HepG2 (cell line): ENCODE measurements around the gene PRRT1. TPM values are rescaled to one million over a fixed set of nuclear protein-coding genes. Genes with fewer than 3 reads are reported as not detected.
"Not testable (repeated sequence)": the region's sequence is repeated elsewhere in the genome, so short reads cannot be mapped to it uniquely, and the experiment has no call there.

Source experiments
- ATAC-seq: fragments of 200-7000 bp; cut with Tn5 transposase; 3 replicates; pipeline ENCODE4 v1.9.1; 2020; ENCODE audit warnings: mild to moderate bottlenecking, moderate library complexity
- BruUV-seq: library from RNA; stranded (reverse); fragments of 400-500 nt; replicated peaks from 2 replicates; lab custom pipeline; 2021; lab: Mats Ljungman, UMichigan
- CTCF ChIA-PET: fragments of 300-600 bp; formaldehyde crosslinking; extraction: SDS; loops from one replicate; lab custom pipeline; 2021; ENCODE audit warnings: low total read pairs, inconsistent platforms, low intra/inter-chr PET ratio; lab: Yijun Ruan, JAX
- POLR2A ChIA-PET: fragments of 350-600 bp; sonication (Branson Sonifier 250); formaldehyde crosslinking; loops from one replicate; lab custom pipeline; 2020; ENCODE audit warnings: antibody characterized with exemption, inconsistent platforms; lab: Yijun Ruan, JAX
- DNase-seq: peaks from one replicate; pipeline ENCODE4 v3.0.0-alpha.2; 2015; ENCODE audit warnings: low spot score
- FAIRE-seq: peaks from 3 replicates; lab custom pipeline; 2011; peaks lifted over from hg19 to GRCh38; lab: Jason Lieb, UNC
- H2AFZ ChIP-seq: one replicate; pipeline ENCODE4 v1.6.1; 2011; ENCODE audit warnings: low read length, inconsistent platforms
- H3K27ac ChIP-seq: fragments of 300-600 bp; 3 replicates; pipeline ENCODE4 v1.8.0; 2011; ENCODE audit warnings: mixed run types, mild to moderate bottlenecking, mixed read lengths, low read length, inconsistent platforms; ENCODE audit not compliant: insufficient read depth; ENCODE audit errors: extremely low read length
- H3K27me3 ChIP-seq, 2 experiments: fragments of 200-600 bp in 1 of 2; 2 replicates in 1 of 2; 3 replicates in 1 of 2; pipeline versions ENCODE4 v1.6.0 to v1.8.0; 2011; ENCODE audit warnings: low read length in 2 of 2, mild to moderate bottlenecking in 2 of 2, moderate library complexity in 2 of 2, inconsistent platforms in 1 of 2; ENCODE audit not compliant: insufficient read depth in 2 of 2, control insufficient read depth in 1 of 2
- H3K36me3 ChIP-seq, 2 experiments: fragments of 200-600 bp in 1 of 2; replicated peaks in 1 of 2; 2 replicates in 1 of 2; 3 replicates in 1 of 2; pipeline versions ENCODE4 v1.5.1 to v1.8.0; 2011; ENCODE audit warnings: low read length in 2 of 2, inconsistent platforms in 1 of 2; ENCODE audit not compliant: insufficient read depth in 2 of 2, control insufficient read depth in 1 of 2
- H3K4me1 ChIP-seq: 2 replicates; pipeline ENCODE4 v1.5.1; 2012; ENCODE audit warnings: low read length, inconsistent platforms; ENCODE audit not compliant: insufficient read depth
- H3K4me2 ChIP-seq: 2 replicates; pipeline ENCODE4 v1.6.0; 2011; ENCODE audit warnings: low read depth, low read length, inconsistent platforms
- H3K4me3 ChIP-seq, 3 experiments: fragments of 200-600 bp in 1 of 3; sonication (generic), shearing (Covaris generic) in 1 of 3; replicated peaks in 1 of 3; 2 replicates each; pipeline ENCODE4 v1.5.1; 2011 to 2016; ENCODE audit warnings: low read length in 3 of 3, inconsistent platforms in 2 of 3, low read depth in 2 of 3, mild to moderate bottlenecking in 2 of 3, control low read depth in 1 of 3, mixed read lengths in 1 of 3; ENCODE audit not compliant: insufficient read depth in 1 of 3
- H3K79me2 ChIP-seq: one replicate; pipeline ENCODE4 v1.6.1; 2011; ENCODE audit warnings: low read length, inconsistent platforms; ENCODE audit not compliant: insufficient read depth
- H3K9ac ChIP-seq: 2 replicates; pipeline ENCODE4 v1.6.0; 2011; ENCODE audit warnings: mild to moderate bottlenecking, low read depth, low read length, inconsistent platforms; ENCODE audit not compliant: insufficient read depth
- H3K9me3 ChIP-seq: 2 replicates; pipeline ENCODE4 v1.5.1; 2012; ENCODE audit warnings: mild to moderate bottlenecking, low read length
- H4K20me1 ChIP-seq: 2 replicates; pipeline ENCODE4 v1.6.0; 2011; ENCODE audit warnings: inconsistent platforms, mild to moderate bottlenecking, low read length, moderate library complexity; ENCODE audit not compliant: insufficient read depth
- ARID2 ChIP-seq: sonication (generic); formaldehyde crosslinking; IDR thresholded peaks from 2 replicates; pipeline ENCODE4 v1.8.1; 2022; ENCODE audit warnings: mild to moderate bottlenecking, missing genetic modification reagents, borderline replicate concordance
- CEBPZ ChIP-seq: IDR thresholded peaks from 2 replicates; pipeline ENCODE4 v1.6.1; 2012; ENCODE audit warnings: low read length, improper control_type of control experiment
- GFI1 ChIP-seq: sonication (generic); formaldehyde crosslinking; IDR thresholded peaks from 2 replicates; pipeline ENCODE4 v1.5.0; 2020; ENCODE audit warnings: missing genetic modification reagents, mild to moderate bottlenecking, borderline replicate concordance
- RCOR2 ChIP-seq: IDR thresholded peaks from 2 replicates; pipeline ENCODE4 v1.6.1; 2016; ENCODE audit warnings: missing biosample characterization, missing genetic modification reagents
- ZFP41 ChIP-seq: sonication (generic); formaldehyde crosslinking; IDR thresholded peaks from 2 replicates; pipeline ENCODE4 v1.4.0; 2020; ENCODE audit warnings: mild to moderate bottlenecking, missing genetic modification reagents, borderline replicate concordance
- ZNF44 ChIP-seq: sonication (generic); formaldehyde crosslinking; IDR thresholded peaks from 2 replicates; pipeline ENCODE4 v1.5.1; 2020; ENCODE audit warnings: mild to moderate bottlenecking, missing genetic modification reagents
- ZNF691 ChIP-seq: sonication (generic); formaldehyde crosslinking; IDR thresholded peaks from 2 replicates; pipeline ENCODE4 v1.4.0; 2020; ENCODE audit warnings: missing genetic modification reagents, low read depth, mild to moderate bottlenecking, borderline replicate concordance
- WGBS: methylation state at CpG from one replicate; pipeline ENCODE4 v1.1.6; 2017; ENCODE audit warnings: low lambda C conversion rate; 5-methylcytosine and 5-hydroxymethylcytosine counted together
- in situ Hi-C: cut with HindIII; loops from 2 replicates; pipeline ENCODE4 v1.10.0; 2017; ENCODE audit warnings: low pct_unique_long_range_greater_than_20kb; ENCODE audit not compliant: extremely low pct_ligation_motif_present
- intact Hi-C: fragments of 100-400 bp; cut with micrococcal nuclease; formaldehyde crosslinking; loops from one replicate; pipeline ENCODE4 v1.10.0; 2022; ENCODE audit not compliant: unreplicated experiment
- polyA plus RNA-seq, 8 experiments: library from polyadenylated mRNA; depleted of rRNA in 3 of 8; stranded (reverse) in 7 of 8; unstranded in 1 of 8; fragments of >200 nt; fragmentation: Illumina TruSeq in 4 of 8; extraction: Trizol in 4 of 8; gene quantifications; 2 replicates each; pipeline versions ENCODE4 v1.2.1 to v1.2.3, GENCODE V29; 2011 to 2016; ENCODE audit warnings: low read depth in 4 of 8, missing spikeins in 1 of 8, mixed read lengths in 1 of 8; ENCODE audit not compliant: insufficient read depth in 1 of 8
- total RNA-seq, 5 experiments: library from RNA; depleted of rRNA; stranded (reverse); fragments of >200 nt; fragmentation: Illumina TruSeq; extraction: Trizol; gene quantifications; 2 replicates each; pipeline ENCODE4 v1.2.3, GENCODE V29; 2016; ENCODE audit warnings: low read depth in 1 of 5

Gene PRRT1
- total and polyA plus RNA-seq, 2 of the 13 experiments (the other 11 are each of a cell fraction or from before 2014, with no cell fraction given) = 0.64 to 1.4 TPM

GRCh38 chr6:32194825-32195651, 43.3 kb upstream of the PRRT1 start (continued):
- TF ChIP-seq ARID2 (peak; percentile 84), ZFP41 (no peak), ZNF44 (CRISPR knock-in tag) (peak; percentile 45; the same call in 1 of the 2 replicates), GFI1 (CRISPR knock-in tag) (0 out of 2 replicates have a peak, but pooled peaks have one; percentile 33), CEBPZ (no peak), ZNF691 (CRISPR knock-in tag) (0 out of 2 replicates have a peak, but pooled peaks have one; percentile 33)

- intact Hi-C loops = no loop called here
Measured at GRCh38 chr6:32194388-32194787, 42.6 kb upstream of the PRRT1 start.

GRCh38 chr6:32193096-32193495, 41.4 kb upstream of the PRRT1 start:
- Histone ChIP-seq H3K4me2 (peak overlapping the region; percentile 33), H3K79me2 (peaks cover 15% of the 10 kb centered on the region), H3K4me1 (peaks cover 66% of the 10 kb centered on the region), H3K4me3 (peak overlapping the region in 1 of 3 experiments; percentile 42; a peak in 1 of 6 replicates)
- H2AFZ ChIP-seq, H3K36me3 ChIP-seq, intact Hi-C loops, CTCF ChIA-PET, FAIRE-seq, DNase-seq, H3K9ac ChIP-seq, ATAC-seq, H3K27ac ChIP-seq, BruUV-seq, H3K9me3 ChIP-seq, H3K27me3 ChIP-seq, H4K20me1 ChIP-seq: not testable (repeated sequence)
- WGBS = 79% methylated on average over 13 of the region's 13 CpGs
- POLR2A ChIA-PET = interaction anchor here (1.2 to 1.3 kb wide), 3 partner anchors 10 to 779 kb away, joined by 6 to 8 read pairs (median 7); partner anchors contain the start of gene AGPAT1
- in situ Hi-C loops = loop anchor here (5.0 kb wide), 1 partner anchor 779 kb away; no protein-coding TSS in a partner anchor

More at GRCh38 chr6:32194388-32194787, 42.6 kb upstream of the PRRT1 start:
- BruUV-seq = no TSS peak
- Histone ChIP-seq H3K4me2 (peak overlapping the region; percentile 93; the same call in 1 of the 2 replicates), H3K4me3 (no peak overlapping the region), H3K4me1 (peaks cover 56% of the 10 kb centered on the region), H3K9ac (no peak overlapping the region), H2AFZ (no peak overlapping the region)
- 88% methylated on average over 4 of the region's 4 CpGs for WGBS
- POLR2A ChIA-PET = interaction anchor here (1.8 to 2.0 kb wide), 2 partner anchors 12 to 16 kb away, joined by 18 to 82 read pairs; partner anchors contain the start of genes AGPAT1 and RNF5
- no peak for ATAC-seq
- no peak for TF ChIP-seq RCOR2 (CRISPR knock-in tag)
- TF ChIP-seq, all 625 proteins: peak for 0
- Histone ChIP-seq H3K79me2 (peaks cover 8% of the 10 kb centered on the region), H3K27ac (no peak overlapping the region), H4K20me1 (no peaks in the 10 kb centered on the region), H3K36me3 (no peaks in the 10 kb centered on the region), H3K27me3 (no peaks in the 10 kb centered on the region; a peak in 1 of 5 replicates), H3K9me3 (no peaks in the 10 kb centered on the region)
- in situ Hi-C loops = loop anchor here (5.0 kb wide), 1 partner anchor 778 kb away; no protein-coding TSS in a partner anchor
- CTCF ChIA-PET = interaction anchor here (1.7 kb wide), 1 partner anchor 75 kb away, joined by 11 read pairs; no protein-coding TSS in a partner anchor
- no peak for DNase-seq
- FAIRE-seq = no peak
